22Rv1 (cell line): Measurements from ENCODE around the gene PPP2R1A.
A peak's percentile ranks its signal among the peaks of the same experiment; 100 is the strongest.
"Not testable (repeated sequence)": the region's sequence is repeated elsewhere in the genome, so short reads cannot be mapped to it uniquely, and the experiment has no call there.

Experiments used
- H3K27ac ChIP-seq: fragments of 450-650 bp; 2 replicates; pipeline ENCODE4 v1.5.1; 2017
- CTCF ChIP-seq: fragments of 450-650 bp; IDR thresholded peaks from 2 replicates; pipeline ENCODE4 v1.5.1; 2017; ENCODE audit warnings: mild to moderate bottlenecking
- ZFX ChIP-seq: fragments of 450-650 bp; IDR thresholded peaks from 2 replicates; pipeline ENCODE4 v1.6.1; 2017; ENCODE audit warnings: antibody characterized with exemption, borderline replicate concordance

The PPP2R1A gene

GRCh38 chr19:52248241-52248640 is 58.4 kb downstream of the PPP2R1A start:
- TF ChIP-seq ZFX (no peak), CTCF (peak; percentile 73)
- no peak overlapping the region for H3K27ac ChIP-seq

GRCh38 chr19:52258426-52258825 is 68.6 kb downstream of the PPP2R1A start:
- H3K27ac ChIP-seq = no peak overlapping the region
- TF ChIP-seq ZFX (no peak), CTCF (no peak)

GRCh38 chr19:52265556-52265955 is 75.7 kb downstream of the PPP2R1A start:
- not testable (repeated sequence) for H3K27ac ChIP-seq

GRCh38 chr19:52269338-52270261 is 79.7 kb downstream of the PPP2R1A start, which contains the start of gene ZNF766:
Gene ZNF766 (plus strand): TSS chr19:52269587. CDS start chr19:52269614, 27 bp downstream.
- TF ChIP-seq CTCF (no peak), ZFX (no peak)
- H3K27ac ChIP-seq = peak within 1 kb of the TSS; percentile 83

GRCh38 chr19:52270266-52270885 is 80.5 kb downstream of the PPP2R1A start:
- TF ChIP-seq ZFX (no peak), CTCF (no peak)
- peak overlapping the region; percentile 83 for H3K27ac ChIP-seq

GRCh38 chr19:52273301-52273700 is 83.4 kb downstream of the PPP2R1A start:
- TF ChIP-seq ZFX (no peak), CTCF (no peak)
- no peak overlapping the region for H3K27ac ChIP-seq

- no peak overlapping the region for H3K27ac ChIP-seq
- no peak for TF ChIP-seq ZFX
Measured at GRCh38 chr19:52274191-52274590, 84.3 kb downstream of the PPP2R1A start.

GRCh38 chr19:52275988-52276387 is 86.1 kb downstream of the PPP2R1A start:
- TF ChIP-seq ZFX (no peak), CTCF (no peak)
- no peak overlapping the region for H3K27ac ChIP-seq
